ENCODE data around the gene FGFRL1.

FGFRL1 gene

DNA sequence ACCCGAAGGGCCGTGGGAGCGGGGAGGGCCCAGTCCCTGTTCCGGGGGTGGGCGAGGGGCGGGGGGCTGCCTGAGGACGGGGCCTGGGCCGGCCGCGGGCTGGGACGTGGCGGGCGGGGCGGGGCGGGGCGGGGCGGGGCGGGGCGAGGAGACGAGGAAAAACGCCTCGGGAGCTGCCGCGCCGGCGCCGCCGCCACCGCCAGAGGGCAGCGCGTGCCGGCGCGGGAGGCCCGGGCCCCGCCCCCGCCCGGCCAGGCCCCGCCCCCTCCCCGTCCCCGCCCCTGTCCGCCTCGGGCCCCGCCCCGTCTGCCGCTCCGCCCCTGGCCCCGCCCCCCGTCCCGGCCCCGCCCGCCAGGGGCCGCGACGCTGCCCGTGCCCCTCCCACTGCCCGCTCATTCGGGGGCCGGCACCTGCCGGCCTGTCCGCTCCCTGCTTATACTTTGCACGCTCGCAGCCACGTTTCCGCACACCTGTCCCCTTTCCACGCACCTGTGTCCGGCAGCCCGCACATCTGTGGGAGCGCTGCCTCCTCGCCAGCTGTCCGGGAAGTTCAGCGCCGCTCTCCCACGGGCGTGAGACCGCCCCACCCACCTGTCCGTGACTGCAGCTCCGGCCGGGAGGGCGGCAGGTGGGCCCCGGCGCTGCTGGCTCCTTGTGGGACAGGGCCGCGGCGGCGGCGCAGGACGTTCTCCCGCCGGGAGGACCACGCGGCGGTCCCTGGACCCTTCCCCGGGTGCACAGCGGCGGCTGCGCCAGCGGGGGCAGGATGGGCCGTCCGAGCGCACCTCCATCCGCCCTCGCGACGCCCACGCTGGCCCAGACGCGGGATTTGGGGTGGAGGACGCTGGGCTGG, 1.7 kb upstream of the FGFRL1 start:
- no peak for DNase-seq

DNA sequence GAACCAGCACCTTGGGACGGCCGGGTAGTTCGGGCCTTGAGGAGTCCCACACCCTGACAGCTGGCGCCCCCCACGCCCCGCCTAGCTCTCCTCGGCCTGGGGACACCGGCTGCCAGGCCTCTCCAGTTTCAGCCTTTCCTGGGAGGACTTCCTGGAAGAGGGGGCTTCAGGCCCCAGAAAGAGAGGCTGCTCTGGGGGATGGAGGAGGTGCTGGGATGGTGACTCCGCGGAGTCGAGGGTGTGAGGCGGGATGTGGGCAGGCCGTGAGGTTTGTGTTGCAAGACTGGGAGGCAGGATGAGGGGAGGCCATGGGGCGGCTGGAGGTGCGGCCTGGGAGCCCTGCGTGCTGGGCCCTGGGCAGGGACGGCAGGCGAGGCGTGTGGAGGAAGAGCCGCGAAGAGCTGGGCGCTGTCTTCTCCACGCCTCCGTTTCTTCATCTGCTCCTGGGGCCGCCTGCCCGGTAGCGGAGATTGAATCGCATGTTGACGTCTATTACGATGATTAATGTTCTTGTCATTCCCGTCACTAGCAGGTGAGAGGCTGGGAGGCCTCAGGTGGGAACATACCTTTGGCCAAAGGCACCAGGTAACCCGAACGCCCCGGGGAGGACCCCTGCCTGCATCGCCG, 918 bp upstream of the FGFRL1 start:
- DNase-seq: no peak

DNA sequence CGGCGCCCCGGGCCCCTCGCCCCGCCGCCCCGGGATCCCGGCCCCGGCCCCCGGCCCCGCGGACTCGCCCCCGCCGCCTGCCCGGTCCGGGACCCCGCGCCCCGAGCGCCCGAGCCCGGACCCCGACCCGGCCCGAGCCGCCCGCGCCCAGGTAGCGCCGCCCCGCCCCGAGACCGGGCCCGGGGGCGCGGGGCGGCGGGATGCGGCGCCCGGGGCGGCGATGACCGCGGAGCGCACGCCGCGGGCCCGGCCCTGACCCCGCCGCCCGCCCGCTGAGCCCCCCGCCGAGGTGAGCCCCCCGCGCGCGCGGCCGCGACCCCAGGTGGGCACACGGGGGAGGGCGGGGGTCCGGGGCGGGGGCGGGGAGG, 224 bp downstream of the FGFRL1 start:
- no peak for DNase-seq

DNA sequence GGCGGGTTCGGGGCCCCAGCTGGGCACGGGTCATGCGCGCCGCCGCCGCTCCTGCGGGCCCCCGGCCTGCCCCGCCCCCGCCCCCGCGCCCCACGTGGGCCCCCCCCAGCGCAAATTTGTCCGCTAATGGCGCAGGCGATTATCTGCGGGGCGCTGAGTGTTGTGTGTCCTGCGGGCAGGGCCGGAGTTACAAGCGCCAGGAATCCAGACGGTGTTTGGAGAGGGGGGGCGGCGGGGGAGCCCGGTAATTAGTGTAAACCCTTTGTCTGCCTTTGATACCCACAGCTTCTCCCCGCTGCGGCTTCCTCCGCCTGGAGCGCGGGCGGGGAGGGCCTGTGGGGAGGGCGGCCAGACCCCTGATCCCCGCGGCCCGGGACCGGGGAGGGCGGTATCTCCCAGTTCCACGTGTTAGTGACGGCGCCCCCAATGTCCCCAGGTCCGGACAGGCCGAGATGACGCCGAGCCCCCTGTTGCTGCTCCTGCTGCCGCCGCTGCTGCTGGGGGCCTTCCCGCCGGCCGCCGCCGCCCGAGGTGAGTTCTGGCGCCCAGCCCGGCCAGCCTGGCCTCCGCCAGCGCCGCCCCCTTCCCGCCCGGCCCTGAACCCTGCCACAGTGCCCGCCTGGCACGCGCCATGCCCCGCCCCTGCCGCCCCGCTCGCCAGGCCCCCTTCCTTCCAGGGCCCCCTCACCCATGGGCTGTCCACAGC, 761 bp downstream of the FGFRL1 start:
- peak; percentile 1 for DNase-seq

DNA sequence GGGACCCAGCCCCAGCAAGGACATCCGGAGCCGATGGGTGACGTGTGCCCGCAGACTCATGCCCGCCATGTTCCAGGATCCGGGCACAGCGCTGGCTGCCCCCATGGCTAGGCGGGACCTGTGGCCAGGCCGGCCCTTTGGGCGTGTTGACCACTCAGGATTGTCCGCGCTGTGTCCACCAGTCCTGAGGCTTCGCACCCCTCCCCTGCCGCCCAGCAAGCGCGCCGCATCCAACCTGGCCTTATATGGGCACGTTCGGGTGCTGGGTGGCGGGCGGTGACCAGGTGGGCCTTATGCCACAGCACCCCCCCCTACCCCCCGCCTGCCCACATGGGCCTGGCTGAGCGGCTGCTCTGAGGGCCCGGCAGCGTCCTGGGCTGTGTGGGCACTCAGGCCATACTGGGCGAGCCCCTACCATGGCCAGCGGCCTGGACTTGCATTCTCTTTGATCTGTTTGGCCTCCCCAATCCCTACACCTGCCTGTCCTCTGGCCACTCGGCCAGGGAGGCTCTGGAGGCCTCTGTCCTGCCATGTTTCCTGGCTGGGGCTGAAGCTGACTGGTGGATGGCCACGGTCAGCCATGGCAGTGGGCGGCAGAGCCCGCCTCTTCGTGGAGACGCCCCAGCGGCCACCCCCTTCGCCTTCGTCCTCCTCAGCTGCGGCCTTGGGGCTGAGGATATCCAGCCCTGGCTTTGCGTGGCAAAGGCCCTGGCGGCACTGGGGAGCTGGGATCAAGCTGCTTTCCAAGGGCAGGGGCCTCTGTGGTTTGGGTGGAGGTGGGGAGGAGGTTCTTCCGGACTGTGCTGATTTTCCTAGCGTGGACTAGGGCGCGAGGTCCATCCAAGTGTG, 2.0 kb downstream of the FGFRL1 start:
- DNase-seq: no peak

DNA sequence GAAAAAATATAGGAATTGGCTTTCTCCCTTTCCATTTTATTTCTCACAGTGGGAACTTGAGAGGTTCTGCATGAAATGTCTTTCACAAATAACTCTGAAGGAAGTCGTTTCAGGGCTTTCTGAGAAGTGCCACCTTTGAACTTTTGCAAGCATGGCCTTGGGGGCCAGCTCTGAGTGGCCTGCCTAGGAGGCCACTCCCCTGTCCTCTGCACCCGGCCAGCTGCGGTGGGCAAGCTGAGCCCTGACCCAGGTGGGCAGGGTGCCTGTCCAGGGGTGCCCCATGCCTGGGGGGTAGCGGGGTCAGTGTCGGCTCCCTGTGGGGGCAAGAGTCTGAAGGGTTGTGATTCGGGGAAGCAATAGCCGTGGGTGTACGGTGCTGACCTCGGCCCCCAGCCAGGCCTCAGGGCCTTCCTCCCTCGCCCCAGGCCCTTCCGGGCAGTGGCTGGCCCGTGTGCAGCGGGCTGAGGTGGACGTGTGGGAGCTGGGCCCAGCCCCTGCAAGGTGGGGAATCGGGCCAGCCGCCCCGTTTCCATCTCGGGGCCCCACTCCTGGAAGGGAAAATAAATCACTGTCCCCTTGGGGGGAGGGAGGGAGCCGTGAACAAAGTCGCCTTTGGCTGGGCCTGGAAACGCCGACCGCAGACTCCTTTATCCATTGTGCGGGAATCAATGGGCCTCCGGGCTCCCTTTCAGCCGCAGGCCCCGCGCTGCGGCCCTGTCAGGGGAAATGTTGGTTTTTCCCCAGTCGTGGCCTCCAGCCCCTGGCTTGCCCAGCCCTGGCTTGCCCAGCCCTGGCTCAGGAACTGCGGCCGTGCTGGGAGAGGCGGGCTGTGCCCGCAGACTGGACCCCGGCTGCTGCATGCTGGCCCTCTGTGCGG, 3.1 kb downstream of the FGFRL1 start:
- no peak for DNase-seq

DNA sequence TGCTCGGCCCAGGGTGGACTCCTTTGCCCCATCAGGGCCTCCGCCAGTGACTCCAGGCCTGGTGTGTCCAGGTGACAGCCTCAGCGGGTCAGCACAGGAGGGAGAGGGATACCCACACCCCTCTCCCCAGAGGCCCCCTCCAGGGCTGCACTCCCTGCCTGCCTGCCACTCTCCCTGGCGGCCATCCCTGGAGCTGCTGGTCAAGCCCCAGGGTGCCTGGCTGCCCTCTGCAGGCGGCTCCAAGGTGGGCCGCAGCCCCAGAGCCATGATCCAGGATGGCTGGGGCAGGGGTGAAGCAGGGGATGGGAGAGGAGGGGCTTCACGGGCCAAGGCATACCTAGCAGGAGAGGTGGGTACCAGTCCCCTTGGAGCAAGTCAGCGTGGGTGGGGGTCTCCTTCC, 3.8 kb downstream of the FGFRL1 start:
- no peak for DNase-seq

DNA sequence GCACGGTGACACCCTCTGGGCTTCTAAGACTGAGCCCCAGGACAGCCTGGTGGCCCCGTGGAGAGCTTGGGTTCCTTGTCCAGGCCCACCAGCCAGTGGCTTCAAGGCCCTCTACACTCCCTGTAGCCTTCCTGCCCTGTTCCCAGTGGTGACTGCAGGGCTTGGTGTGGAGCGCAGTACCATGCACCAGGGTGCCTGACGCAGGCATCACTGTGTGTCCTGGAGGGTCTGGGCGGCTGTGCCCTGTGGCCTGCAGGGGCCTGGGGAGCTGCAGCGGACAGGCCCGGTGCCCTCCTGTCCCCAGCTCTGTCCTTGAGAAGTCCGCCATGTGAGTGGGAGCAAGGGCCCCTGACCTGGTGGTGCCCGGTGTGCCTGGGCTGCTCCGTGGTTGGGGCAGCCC, 4.3 kb downstream of the FGFRL1 start:
- no peak for DNase-seq

DNA sequence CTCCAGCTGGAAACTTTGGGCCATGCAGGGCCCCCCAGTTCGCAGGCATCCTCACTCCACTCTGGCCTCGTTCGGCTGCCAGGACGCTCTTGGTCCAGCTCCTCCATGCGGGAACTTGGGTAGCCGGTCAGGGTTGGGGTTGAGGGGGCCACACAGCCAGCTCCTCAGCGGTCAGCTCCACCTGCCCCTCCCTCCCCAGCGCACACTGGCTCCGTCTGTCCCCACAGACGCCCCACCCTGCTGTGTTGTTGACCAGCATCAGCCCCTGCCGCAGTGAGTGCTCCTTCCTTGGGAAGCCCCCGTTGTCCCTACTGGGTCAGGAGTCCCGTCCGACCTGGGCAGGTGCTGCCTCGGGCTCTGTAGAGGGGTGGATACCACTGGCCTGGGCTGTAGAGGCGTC, 5.8 kb downstream of the FGFRL1 start:
- DNase-seq: no peak

DNA sequence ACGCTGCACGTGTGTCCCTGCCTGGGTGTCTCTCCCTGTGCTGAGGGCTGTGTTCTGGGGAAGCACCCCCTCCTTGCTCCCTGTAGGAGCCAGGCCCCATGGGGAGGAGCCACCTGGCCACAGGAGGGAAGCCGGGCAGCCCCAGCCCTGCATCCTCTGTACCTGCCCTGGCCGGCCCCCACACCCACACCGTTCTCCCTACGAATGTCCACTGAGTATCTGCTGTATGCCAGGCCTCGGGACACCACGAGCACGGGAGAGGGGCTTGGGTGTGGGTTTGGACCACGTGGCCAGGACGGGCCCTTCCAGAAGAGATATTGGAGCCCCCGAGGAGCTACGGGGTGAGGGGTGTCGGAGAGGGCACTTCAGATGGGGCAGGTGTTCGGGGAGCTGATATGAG, 6.3 kb downstream of the FGFRL1 start:
- DNase-seq: no peak

DNA sequence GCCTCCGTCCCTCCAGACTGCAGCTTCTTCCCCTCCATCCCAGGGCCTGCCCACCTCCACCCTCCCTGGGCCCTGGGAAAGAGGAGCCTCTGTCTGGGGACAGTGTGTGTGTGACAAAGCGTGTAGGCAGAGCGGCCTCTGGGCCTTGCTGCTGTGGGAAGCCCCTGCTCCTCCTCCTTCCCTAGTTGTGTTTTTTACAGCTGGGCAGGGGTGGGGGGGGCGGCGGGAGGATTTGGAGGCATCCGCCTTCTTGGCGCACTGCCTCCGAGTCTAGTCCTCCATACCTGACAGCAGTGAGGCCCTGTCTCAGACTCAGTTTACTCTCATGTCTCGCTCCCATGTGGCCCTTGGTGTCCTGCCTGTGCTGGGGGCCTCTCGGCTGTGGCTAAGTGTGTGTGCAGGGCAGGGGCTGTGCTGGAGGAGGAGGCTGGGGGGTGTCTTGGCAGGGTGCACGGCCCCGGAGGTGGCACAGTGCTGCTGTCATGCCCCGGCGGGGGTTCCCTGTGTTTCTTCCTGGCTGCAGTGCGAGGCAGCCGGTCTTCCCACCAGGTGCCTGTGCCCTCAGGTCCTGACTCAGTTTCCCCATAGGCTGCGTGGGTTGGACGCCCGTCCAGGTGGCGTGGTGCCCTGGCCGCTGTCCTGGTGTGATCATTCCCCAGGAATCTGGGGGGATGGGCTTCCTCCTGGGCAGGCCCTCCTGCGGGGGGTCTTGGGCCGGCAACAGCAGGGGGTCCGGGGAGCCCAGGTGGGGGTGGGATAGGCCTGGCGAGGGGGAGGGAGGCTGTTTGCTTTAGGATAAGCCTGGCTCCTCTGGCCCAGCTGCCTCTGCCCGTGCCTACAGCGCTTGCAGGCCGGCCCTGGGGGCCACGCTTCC, 7.0 kb downstream of the FGFRL1 start:
- DNase-seq: no peak

DNA sequence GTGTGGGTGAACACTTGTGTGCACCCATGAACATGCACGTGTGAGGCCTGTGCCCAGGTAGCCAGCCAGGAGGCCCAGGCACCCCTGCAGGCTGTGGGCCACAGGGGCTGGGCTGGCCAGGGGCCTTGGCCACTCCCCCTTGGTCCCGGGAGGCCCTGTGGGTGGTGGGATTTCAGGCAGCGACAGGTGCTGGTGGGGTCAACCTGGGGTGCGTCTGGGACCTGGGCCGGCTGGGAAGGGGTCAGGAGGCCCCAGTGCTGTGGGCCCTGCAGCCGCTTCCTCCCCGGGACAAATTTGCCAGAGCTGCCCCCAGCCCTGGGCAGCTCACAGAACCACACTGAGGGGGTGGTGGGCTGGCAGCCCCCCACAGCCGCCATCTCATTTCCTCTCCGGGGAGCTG, 7.9 kb downstream of the FGFRL1 start:
- no peak for DNase-seq

DNA sequence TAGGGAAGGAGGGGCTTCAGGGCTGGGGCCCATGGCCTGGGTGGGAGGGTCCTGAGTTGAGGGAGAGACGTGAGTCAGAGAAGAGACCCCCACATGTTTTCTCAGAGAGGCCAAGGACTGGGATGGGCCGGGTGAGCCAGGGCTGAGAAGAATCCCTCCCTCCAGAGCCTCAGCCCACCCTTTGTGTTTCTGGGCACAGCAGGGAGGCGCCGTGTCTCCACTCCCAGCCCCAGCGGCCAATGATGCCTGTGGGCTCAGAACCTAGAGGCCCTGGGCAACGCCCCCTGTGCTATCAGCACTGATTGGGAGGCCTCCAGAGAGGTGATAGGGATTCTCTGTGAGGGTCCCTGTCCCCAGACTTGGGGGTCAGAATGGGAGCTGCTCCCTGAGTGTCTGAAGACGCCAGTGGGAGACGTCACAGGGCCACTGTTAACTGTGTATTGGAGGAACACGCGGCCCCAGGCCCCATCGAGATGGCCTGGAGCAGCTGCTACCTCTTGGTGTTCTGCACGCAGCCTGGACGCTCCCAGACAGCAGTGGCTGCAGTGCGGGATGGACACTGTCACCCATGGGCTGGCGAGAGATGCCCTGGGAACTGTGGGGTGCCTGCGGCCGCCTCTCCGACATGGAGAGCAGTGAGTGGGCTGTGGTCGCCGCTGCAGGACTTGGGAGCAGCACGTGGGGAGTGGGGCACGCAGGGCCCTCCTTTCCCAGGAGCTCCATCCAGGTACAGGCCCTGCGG, 8.5 kb downstream of the FGFRL1 start:
- no peak for DNase-seq

DNA sequence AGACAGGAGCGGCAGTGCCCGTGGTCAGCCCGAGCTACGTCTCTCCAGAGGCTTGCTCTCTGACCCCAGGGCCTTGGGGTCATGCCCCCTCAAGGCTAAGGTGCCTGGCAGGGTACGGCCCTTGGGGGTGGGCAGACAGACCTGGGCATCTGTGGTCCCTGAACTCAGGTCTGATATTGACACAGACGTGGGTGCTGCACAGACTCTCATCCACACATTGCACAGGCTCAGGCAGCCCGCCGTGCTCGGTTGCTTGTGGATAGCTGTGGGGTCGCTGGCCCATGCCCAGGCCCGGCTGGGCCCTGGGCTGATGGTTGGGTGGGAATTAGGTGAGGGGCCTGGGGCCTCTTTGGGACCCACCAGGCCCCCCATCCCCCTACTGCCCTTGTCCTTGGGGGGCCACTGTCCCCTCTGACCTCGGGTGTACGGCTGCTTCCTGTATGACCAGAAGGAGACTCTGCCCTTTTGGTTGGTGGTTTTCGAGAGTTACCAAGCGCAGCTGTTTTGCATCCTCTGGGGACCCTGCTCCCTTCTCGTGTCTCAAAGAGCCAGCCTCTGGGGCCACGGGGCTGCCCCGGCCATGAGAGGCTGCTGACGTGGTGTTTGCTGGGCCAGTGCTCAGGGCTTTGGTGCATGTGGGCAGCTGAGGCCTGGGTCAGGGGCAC, 10.1 kb downstream of the FGFRL1 start:
- no peak for DNase-seq

DNA sequence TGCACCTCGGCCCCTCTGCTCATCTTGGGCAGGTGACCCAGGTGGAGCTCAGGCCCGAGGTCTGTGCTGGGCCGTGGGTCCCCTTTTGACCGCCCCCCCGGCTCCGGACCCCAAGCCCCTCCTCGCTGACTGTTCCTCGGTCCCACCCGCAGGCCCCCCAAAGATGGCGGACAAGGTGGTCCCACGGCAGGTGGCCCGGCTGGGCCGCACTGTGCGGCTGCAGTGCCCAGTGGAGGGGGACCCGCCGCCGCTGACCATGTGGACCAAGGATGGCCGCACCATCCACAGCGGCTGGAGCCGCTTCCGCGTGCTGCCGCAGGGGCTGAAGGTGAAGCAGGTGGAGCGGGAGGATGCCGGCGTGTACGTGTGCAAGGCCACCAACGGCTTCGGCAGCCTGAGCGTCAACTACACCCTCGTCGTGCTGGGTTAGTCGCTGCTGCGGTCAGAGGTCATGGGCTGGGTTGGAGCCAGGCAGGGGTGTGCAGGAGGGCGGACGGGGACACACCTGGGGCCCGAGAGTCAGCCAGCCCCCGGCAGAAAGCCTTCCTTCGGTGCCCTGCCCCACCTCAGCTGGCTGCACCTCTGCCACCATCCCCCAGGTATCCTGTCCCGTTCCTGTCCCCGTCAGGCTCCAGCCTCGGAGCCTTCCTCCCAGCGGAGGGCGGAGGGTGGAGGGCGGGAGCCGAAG, 10.8 kb downstream of the FGFRL1 start:
- DNase-seq: no peak

DNA sequence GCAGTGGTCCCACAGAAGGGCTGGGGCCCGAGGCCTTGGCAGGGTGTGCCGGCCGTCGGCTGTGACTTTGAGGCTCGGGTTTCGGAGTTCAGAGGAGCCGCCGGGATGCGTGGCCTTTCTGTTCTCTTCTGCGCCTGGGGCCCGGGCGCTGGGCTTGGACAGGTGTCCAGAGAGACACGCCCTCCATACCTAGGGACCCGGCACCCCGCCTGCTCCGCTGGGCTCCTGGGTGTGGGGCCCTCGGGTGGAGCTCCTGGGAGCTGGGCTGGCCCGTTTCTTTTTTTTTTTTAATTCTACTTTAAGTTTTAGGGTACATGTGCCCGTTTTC, 11.3 kb downstream of the FGFRL1 start:
- no peak for DNase-seq

DNA sequence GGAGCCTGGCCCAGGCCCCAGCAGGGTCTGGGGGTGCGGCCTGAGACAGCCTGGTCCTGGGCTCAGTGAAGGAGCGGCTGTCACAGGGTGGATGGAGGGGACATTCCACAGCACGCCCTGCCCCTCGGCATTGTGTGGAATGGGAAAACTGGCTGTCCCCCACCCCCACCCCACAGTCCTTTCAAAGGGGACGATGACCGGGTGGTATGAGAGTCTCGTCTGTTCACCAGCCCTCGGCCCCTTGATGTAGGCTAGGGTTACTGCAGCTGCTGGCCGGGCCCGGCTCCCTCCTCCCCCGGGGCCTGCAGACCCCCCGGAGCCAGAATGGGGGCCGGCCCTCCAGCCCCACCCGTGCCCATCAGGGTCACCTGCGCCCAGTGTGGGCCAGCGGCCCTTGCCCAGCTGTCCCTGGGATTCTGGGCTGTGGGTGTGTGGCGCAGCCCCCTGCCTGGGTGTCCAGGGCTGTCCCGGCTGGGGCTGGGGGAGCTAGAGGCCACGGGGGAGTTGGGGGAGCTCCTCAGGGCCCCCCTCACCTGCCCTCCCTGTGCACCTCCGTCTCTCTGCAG, 11.7 kb downstream of the FGFRL1 start:
- DNase-seq: no peak

DNA sequence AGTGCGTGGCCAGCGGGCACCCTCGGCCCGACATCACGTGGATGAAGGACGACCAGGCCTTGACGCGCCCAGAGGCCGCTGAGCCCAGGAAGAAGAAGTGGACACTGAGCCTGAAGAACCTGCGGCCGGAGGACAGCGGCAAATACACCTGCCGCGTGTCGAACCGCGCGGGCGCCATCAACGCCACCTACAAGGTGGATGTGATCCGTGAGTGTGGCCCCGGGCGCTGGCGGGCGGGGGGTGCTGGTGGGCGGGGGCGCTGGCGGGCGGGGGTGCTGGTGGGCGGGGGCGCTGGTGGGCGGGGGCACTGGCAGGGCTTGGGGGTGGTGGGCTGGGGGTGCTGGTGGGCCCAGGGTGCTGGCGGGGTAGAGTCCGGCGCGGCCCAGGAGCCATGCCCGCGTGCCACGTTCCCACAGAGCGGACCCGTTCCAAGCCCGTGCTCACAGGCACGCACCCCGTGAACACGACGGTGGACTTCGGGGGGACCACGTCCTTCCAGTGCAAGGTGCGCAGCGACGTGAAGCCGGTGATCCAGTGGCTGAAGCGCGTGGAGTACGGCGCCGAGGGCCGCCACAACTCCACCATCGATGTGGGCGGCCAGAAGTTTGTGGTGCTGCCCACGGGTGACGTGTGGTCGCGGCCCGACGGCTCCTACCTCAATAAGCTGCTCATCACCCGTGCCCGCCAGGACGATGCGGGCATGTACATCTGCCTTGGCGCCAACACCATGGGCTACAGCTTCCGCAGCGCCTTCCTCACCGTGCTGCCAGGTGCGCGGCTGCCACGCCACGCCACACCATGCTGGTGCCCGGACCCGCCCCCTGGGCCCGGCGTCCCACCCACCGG, 12.7 kb downstream of the FGFRL1 start:
- no peak for DNase-seq

Measured in DMS79 treated with DMSO at 0.1 percent for 48 hours (cell line).